WTC11 (cell line): ENCODE measurements around the gene KIAA1755. TPM values are rescaled to one million over a fixed set of nuclear protein-coding genes. Genes with fewer than 3 reads are reported as not detected.

ENCODE experiments used
- ATAC-seq: fragments of 200-7000 bp; cut with Tn5 transposase; 2 replicates; pipeline ENCODE4 v1.10.0; 2021; ENCODE audit warnings: mild to moderate bottlenecking, moderate library complexity
- CTCF ChIA-PET: fragments of 300-600 bp; sonication (Branson Sonifier 250); formaldehyde crosslinking; loops from one replicate; lab custom pipeline; 2021; ENCODE audit warnings: antibody characterized with exemption; lab: Charles Lee
- POLR2A ChIA-PET: fragments of 350-600 bp; sonication (Branson Sonifier 250); formaldehyde crosslinking; loops from one replicate; lab custom pipeline; 2021; ENCODE audit warnings: antibody characterized with exemption; lab: Charles Lee
- DNase-seq: peaks from one replicate; pipeline ENCODE4 v3.0.0; 2021; ENCODE audit warnings: low spot score
- H3K27ac Mint-ChIP-seq: 2 replicates; pipeline ENCODE4 v1.8.0; 2021; ENCODE audit warnings: mixed read lengths
- H3K27me3 Mint-ChIP-seq: 2 replicates; pipeline ENCODE4 v1.8.0; 2021; ENCODE audit warnings: low read depth, mild to moderate bottlenecking, moderate library complexity, mixed read lengths
- H3K36me3 Mint-ChIP-seq: 2 replicates; pipeline ENCODE4 v1.8.0; 2021; ENCODE audit warnings: mixed read lengths
- H3K4me1 Mint-ChIP-seq: 2 replicates; pipeline ENCODE4 v1.8.0; 2022; ENCODE audit warnings: mixed read lengths
- H3K4me3 Mint-ChIP-seq: 2 replicates; pipeline ENCODE4 v1.8.0; 2021; ENCODE audit warnings: mild to moderate bottlenecking, moderate library complexity, mixed read lengths
- H3K9me3 Mint-ChIP-seq: 2 replicates; pipeline ENCODE4 v1.8.0; 2021; ENCODE audit warnings: mixed read lengths
- CBFB ChIP-seq: sonication (generic); formaldehyde crosslinking; IDR thresholded peaks from 2 replicates; pipeline ENCODE4 v1.8.1; 2022; ENCODE audit warnings: mild to moderate bottlenecking, low read depth, missing genetic modification reagents
- ETV6 ChIP-seq: sonication (generic); formaldehyde crosslinking; IDR thresholded peaks from 2 replicates; pipeline ENCODE4 v1.8.1; 2022; ENCODE audit warnings: mild to moderate bottlenecking, missing genetic modification reagents
- GRHL2 ChIP-seq: fragments of 250-450 bp; sonication (Bioruptor Pico); IDR thresholded peaks from 2 replicates; pipeline ENCODE4 v1.8.0; 2022; ENCODE audit warnings: mild to moderate bottlenecking, moderate library complexity; ENCODE audit not compliant: insufficient replicate concordance, severe bottlenecking
- GTF2I ChIP-seq: fragments of 250-450 bp; sonication (Bioruptor Pico); conservative IDR thresholded peaks from 2 replicates; pipeline ENCODE4 v1.4.0; 2021; ENCODE audit warnings: mild to moderate bottlenecking
- IRF2 ChIP-seq: sonication (generic); formaldehyde crosslinking; IDR thresholded peaks from 2 replicates; pipeline ENCODE4 v1.8.0; 2022; ENCODE audit warnings: low read depth, missing genetic modification reagents, borderline replicate concordance
- KAT7 ChIP-seq: sonication (generic); formaldehyde crosslinking; IDR thresholded peaks from 2 replicates; pipeline ENCODE4 v1.8.1; 2023; ENCODE audit warnings: missing genetic modification reagents, mild to moderate bottlenecking, borderline replicate concordance
- MXD4 ChIP-seq: fragments of 250-450 bp; sonication (Bioruptor Pico); IDR thresholded peaks from 2 replicates; pipeline ENCODE4 v1.8.0; 2021; ENCODE audit warnings: mild to moderate bottlenecking, moderate library complexity, borderline replicate concordance
- RORB ChIP-seq: fragments of 250-450 bp; sonication (Bioruptor Pico); IDR thresholded peaks from 2 replicates; pipeline ENCODE4 v1.9.0; 2021; ENCODE audit warnings: mild to moderate bottlenecking
- SMAD3 ChIP-seq: sonication (generic); formaldehyde crosslinking; IDR thresholded peaks from 2 replicates; pipeline ENCODE4 v1.8.0; 2022; ENCODE audit warnings: missing genetic modification reagents, mild to moderate bottlenecking, borderline replicate concordance
- SOX15 ChIP-seq: fragments of 250-450 bp; sonication (Bioruptor Pico); IDR thresholded peaks from 2 replicates; pipeline ENCODE4 v1.9.0; 2021; ENCODE audit warnings: mild to moderate bottlenecking
- TEAD1 ChIP-seq: sonication (generic); formaldehyde crosslinking; IDR thresholded peaks from 2 replicates; pipeline ENCODE4 v1.8.0; 2022; ENCODE audit warnings: mild to moderate bottlenecking, missing genetic modification reagents
- ZNF121 ChIP-seq: sonication (generic); formaldehyde crosslinking; IDR thresholded peaks from 2 replicates; pipeline ENCODE4 v1.8.0; 2023; ENCODE audit warnings: missing genetic modification reagents
- ZNF396 ChIP-seq: fragments of 250-450 bp; sonication (Bioruptor Pico); IDR thresholded peaks from 2 replicates; pipeline ENCODE4 v1.8.0; 2021; ENCODE audit warnings: mild to moderate bottlenecking, moderate library complexity, borderline replicate concordance
- ZNF416 ChIP-seq: fragments of 250-450 bp; sonication (Bioruptor Pico); IDR thresholded peaks from 2 replicates; pipeline ENCODE4 v1.9.0; 2021; ENCODE audit warnings: mild to moderate bottlenecking, inconsistent platforms
- total RNA-seq: library from RNA; stranded (reverse); gene quantifications from 3 replicates; pipeline ENCODE4 v1.2.3, GENCODE V29; 2021
- TF ChIP-seq, protein P1 (sequence below): sonication (generic); formaldehyde crosslinking; IDR thresholded peaks from 2 replicates; pipeline ENCODE4 v1.8.0; 2022; ENCODE audit warnings: mild to moderate bottlenecking, missing genetic modification reagents
- TF ChIP-seq, protein P2 (sequence below): sonication (generic); formaldehyde crosslinking; IDR thresholded peaks from 2 replicates; pipeline ENCODE4 v1.8.1; 2022; ENCODE audit warnings: mild to moderate bottlenecking, moderate library complexity, missing genetic modification reagents
- TF ChIP-seq, protein P3 (sequence below): sonication (generic); formaldehyde crosslinking; IDR thresholded peaks from 2 replicates; pipeline ENCODE4 v1.8.1; 2022; ENCODE audit warnings: low read depth, missing genetic modification reagents, borderline replicate concordance
- TF ChIP-seq, protein P4 (sequence below): sonication (generic); formaldehyde crosslinking; IDR thresholded peaks from 2 replicates; pipeline ENCODE4 v1.8.1; 2022; ENCODE audit warnings: low read depth, mild to moderate bottlenecking, moderate library complexity, missing genetic modification reagents, borderline replicate concordance
- TF ChIP-seq, protein P5 (sequence below): fragments of 250-450 bp; sonication (Bioruptor Pico); conservative IDR thresholded peaks from 2 replicates; pipeline ENCODE4 v1.9.0; 2021; ENCODE audit warnings: mild to moderate bottlenecking

Gene KIAA1755
- total RNA-seq, 1 experiment from 2014 or later, result 0.50 TPM

DNA sequence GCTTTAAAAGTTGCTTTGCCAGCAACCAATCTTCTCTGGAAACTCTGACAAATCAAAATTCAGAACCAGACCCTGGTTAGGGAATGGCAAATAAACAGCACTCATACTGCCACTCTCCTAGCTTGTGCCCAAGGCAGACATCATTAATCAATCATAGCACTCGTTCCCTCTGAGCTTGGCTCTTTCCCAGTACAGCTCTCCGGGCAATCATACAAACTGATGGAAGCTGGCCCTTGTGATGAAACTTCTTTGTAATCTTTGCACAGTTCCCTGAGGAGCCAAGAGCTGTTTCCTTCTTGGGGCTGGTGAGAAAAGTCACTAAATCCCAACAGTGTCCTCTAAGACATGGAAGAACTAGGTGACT is 34.7 kb downstream of the KIAA1755 start:
- no peak for TF ChIP-seq ETV6
- no peak for TF ChIP-seq SMAD3

DNA sequence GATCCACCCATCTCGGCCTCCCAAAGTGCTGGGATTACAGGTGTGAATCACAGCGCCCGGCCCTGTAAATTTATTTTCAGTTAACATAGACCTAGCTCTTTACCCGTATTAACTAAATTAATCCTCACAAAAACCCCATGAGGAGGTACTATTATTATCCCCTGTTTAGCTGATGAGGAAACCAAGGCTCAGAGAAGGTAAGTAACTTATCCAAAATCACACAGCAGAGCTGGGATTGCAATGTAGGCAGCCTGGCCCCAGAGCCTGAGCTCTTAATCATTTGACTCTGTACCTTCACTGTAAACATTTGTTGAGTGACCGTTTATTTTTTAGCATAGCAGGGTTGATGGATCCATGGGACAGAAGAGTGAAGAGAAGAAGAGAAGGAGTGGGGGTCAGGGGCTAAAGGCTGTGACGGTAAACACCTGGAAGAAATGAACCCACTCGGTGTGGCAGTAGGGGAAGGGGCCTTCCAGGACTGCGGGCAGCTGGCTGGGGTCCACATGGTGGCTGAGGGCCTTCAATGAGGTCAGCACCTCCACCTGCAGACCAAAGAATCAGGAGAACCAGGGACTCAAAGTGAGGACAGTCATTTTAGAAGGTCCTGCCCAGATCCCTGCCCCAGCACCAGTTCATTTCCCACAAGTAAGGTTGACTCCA is 35.2 kb downstream of the KIAA1755 start:
- peaks cover 4% of the 10 kb centered on the region for H3K9me3 Mint-ChIP-seq
- 0 out of 2 replicates have a peak, but pooled peaks cover 3% of the 10 kb centered on the region for H3K4me1 Mint-ChIP-seq
- no peak overlapping the region for H3K27ac Mint-ChIP-seq
- POLR2A ChIA-PET, result no interaction called here
- H3K27me3 Mint-ChIP-seq, result no peaks in the 10 kb centered on the region; the same call in 1 of the 2 replicates
- H3K4me3 Mint-ChIP-seq, result no peak overlapping the region
- no peak for ATAC-seq
- CTCF ChIA-PET, result interaction anchor here (0.6 to 3.9 kb wide), 7 partner anchors 50 to 168 kb away, joined by 3 to 15 read pairs (median 3); no protein-coding TSS in a partner anchor
- TF ChIP-seq MXD4 (CRISPR knock-in tag), result no peak
- no peak for TF ChIP-seq ZNF121 (CRISPR knock-in tag)
- TF ChIP-seq IRF2, result no peak
- TF ChIP-seq TEAD1, result no peak
- TF ChIP-seq CBFB, result no peak
- TF ChIP-seq ZNF396 (CRISPR knock-in tag), result no peak
- TF ChIP-seq, protein P1, sequence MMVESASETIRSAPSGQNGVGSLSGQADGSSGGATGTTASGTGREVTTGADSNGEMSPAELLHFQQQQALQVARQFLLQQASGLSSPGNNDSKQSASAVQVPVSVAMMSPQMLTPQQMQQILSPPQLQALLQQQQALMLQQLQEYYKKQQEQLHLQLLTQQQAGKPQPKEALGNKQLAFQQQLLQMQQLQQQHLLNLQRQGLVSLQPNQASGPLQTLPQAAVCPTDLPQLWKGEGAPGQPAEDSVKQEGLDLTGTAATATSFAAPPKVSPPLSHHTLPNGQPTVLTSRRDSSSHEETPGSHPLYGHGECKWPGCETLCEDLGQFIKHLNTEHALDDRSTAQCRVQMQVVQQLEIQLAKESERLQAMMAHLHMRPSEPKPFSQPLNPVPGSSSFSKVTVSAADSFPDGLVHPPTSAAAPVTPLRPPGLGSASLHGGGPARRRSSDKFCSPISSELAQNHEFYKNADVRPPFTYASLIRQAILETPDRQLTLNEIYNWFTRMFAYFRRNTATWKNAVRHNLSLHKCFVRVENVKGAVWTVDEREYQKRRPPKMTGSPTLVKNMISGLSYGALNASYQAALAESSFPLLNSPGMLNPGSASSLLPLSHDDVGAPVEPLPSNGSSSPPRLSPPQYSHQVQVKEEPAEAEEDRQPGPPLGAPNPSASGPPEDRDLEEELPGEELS, result no peak
- TF ChIP-seq, protein P2, sequence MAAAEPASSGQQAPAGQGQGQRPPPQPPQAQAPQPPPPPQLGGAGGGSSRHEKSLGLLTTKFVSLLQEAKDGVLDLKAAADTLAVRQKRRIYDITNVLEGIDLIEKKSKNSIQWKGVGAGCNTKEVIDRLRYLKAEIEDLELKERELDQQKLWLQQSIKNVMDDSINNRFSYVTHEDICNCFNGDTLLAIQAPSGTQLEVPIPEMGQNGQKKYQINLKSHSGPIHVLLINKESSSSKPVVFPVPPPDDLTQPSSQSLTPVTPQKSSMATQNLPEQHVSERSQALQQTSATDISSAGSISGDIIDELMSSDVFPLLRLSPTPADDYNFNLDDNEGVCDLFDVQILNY (CRISPR knock-in tag), result no peak
- TF ChIP-seq GRHL2 (CRISPR knock-in tag), result no peak
- TF ChIP-seq, protein P3, sequence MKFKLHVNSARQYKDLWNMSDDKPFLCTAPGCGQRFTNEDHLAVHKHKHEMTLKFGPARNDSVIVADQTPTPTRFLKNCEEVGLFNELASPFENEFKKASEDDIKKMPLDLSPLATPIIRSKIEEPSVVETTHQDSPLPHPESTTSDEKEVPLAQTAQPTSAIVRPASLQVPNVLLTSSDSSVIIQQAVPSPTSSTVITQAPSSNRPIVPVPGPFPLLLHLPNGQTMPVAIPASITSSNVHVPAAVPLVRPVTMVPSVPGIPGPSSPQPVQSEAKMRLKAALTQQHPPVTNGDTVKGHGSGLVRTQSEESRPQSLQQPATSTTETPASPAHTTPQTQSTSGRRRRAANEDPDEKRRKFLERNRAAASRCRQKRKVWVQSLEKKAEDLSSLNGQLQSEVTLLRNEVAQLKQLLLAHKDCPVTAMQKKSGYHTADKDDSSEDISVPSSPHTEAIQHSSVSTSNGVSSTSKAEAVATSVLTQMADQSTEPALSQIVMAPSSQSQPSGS, result no peak
- TF ChIP-seq KAT7, result no peak
- TF ChIP-seq, protein P4, sequence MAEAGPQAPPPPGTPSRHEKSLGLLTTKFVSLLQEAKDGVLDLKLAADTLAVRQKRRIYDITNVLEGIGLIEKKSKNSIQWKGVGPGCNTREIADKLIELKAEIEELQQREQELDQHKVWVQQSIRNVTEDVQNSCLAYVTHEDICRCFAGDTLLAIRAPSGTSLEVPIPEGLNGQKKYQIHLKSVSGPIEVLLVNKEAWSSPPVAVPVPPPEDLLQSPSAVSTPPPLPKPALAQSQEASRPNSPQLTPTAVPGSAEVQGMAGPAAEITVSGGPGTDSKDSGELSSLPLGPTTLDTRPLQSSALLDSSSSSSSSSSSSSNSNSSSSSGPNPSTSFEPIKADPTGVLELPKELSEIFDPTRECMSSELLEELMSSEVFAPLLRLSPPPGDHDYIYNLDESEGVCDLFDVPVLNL (CRISPR knock-in tag), result no peak
- no peak for TF ChIP-seq RORB
- no peak for TF ChIP-seq ZNF416 (CRISPR knock-in tag)
- TF ChIP-seq SOX15 (CRISPR knock-in tag), result no peak
- TF ChIP-seq GTF2I, result no peak
- TF ChIP-seq, protein P5, sequence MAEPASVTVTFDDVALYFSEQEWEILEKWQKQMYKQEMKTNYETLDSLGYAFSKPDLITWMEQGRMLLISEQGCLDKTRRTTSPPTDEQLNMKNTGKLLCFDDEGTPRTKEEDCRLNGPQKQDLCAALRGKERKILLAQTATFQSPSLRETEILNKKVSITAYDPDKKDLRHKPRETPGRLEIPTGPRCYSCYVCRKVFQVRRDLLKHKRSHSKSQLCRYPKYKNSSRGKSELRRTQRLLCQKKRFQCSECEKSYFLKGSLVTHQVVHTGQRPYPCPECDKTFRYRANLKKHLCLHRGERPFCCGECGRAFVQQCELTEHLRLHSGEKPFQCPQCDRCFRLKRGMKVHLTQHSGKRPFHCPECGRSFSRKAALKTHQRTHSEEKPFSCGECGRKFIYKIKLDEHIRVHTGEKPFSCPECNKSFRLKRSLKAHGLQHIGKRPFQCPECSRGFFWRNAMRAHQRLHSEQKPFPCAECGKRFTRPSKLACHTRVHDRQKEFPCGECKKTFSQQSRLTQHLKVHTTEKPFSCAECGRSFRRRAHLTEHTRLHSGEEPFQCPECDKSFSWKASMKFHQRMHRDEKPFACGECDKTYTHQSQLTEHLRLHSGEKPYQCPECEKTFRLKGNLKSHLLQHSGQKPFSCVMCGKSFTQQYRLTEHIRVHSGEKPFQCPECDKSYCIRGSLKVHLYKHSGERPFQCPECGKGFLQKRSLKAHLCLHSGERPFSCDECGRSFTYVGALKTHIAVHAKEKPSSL (CRISPR knock-in tag), result no peak
- DNase-seq, result no peak
- no peaks in the 10 kb centered on the region for H3K36me3 Mint-ChIP-seq

More for the DNA sequence above, 34.7 kb downstream of the KIAA1755 start:
- ATAC-seq (no peak), DNase-seq (no peak)
- Mint-ChIP-seq H3K36me3 (no peaks in the 10 kb centered on the region), H3K27me3 (no peaks in the 10 kb centered on the region; the same call in 1 of the 2 replicates), H3K4me1 (0 out of 2 replicates have a peak, but pooled peaks cover 3% of the 10 kb centered on the region), H3K4me3 (no peak overlapping the region), H3K27ac (no peak overlapping the region), H3K9me3 (peaks cover 4% of the 10 kb centered on the region)
- ChIA-PET POLR2A (no interaction called here), CTCF (interaction anchor here (0.6 to 3.9 kb wide), 7 partner anchors 17 to 183 kb away, joined by 3 to 15 read pairs (median 5); no protein-coding TSS in a partner anchor)
